Measurements from ENCODE around the gene UMODL1.

The UMODL1 gene

DNA sequence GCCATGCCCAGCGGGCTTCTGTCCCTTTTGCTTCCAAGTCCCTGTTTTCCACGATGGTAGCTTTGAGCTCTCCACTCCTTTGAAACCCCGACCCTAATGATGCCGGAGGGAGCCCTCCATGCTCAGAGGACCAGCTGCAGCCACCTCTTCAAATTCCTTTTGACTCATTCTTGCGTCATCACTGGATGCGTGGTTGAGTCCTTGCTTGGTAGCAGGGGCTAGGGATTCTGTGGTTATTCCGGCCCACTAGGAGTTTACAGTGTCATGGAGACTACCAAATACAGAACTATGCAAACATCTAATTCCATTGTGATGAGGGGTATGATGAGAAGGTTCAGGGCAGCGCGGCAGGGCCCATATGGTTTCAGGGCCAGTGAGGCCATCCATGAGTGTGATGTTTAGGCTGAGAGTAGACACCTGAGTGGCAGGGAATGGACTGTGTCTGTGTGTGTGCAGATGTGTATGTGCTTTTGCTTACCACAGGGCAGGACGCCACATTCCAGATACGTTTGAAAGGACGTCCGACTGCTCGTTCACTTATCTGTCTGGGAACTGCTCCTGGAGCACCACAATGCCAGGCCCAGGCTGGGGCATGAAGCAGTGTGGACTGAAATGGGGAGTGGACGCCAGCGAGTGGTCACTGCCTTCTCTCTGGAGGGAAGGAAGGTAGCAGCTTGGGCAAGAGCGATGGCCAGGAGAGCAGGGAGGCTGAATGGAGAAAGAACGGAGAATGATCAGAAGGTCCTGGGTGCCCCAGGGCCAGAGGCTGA lies 30.5 kb upstream of the UMODL1 start:
- no peak for FAIRE-seq

DNA sequence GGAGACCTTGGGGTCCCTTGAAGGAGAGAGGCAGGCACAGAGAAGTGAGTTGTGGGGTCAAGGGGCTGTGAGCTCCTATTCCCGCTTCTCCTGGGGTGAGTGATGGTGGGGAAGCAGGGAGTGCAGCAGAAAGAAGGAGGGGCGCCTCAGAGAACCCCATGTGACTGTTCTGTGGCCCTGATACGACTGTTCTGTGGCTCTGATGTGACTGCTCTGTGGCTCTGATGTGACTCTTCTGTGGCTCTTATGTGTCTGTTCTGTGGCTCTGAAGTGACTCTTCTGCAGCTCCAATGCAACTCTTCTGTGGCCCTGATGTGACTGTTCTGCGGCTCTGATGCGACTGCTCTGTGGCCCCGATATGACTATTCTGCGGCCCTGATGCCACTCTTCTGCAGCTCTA lies 29.9 kb upstream of the UMODL1 start:
- no peak for FAIRE-seq

DNA sequence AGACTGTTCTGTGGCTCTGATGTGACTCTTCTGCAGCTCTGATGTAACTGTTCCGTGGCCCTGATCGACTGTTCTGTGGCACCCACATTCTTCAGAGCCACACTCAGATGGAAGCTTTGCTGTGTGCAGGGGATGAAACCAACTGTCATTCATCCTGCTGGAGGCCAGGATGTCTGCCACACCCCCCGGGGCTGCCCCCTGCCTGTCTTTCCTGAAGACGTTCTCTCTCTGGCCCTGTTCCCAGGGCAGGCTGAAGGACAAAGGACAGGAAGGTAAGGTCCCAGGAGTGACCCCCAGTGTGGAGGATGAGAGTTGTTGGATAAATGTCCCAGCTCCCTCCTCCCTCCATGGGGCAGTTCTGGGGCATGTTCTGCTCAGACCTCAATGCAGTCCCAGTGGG lies 29.4 kb upstream of the UMODL1 start:
- FAIRE-seq = no peak

DNA sequence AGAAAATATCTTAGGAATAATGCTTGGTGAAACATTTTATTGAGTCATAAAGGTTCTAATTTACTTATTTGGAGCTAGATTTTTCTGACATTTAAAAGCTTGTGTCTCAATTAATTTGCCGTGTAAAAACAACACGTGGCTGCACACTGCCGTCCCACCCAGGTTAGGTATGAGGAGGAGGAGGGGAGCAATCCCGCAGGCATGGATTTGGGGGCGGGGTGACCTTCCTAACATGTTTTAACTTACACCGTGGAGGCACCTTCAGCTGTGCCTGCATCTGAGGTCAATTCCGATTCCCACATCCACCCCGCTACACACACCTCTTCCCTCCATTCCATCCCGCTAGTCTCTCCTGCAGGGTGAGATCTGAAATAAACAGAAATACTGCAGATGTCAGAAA lies 28.5 kb upstream of the UMODL1 start:
- no peak for FAIRE-seq

DNA sequence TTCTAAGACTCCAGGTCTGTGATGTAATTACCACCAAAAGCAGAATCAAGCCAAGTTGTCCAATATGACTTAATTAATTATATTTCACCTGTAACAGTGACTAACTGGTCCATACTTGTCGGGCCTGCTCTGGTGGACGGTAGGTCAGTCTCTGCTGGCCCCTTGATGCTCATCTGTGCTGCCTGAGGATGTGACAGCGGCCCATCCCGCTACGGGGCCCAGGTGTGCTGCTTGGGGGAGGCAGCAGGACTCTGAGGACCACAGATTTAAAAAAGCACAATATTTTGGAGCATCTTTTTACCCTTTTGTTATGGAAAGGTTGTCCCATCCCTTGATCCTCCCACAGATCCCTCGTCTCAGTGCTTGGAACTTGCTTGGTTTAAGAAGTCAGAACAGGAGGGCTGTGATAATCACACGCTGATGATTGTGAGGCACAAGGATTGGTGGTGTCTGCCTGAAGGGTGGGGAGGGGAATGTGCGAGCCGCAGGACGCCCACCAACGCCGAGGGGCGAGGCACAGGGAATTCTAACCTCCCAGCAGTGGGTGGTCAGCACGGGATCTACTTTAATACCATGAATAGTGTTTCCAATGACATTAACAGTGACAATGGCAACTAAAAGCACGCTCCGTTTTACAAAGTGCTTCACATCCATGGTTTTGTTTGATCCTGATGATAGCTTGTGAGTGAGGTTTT lies 27.8 kb upstream of the UMODL1 start:
- FAIRE-seq = no peak

DNA sequence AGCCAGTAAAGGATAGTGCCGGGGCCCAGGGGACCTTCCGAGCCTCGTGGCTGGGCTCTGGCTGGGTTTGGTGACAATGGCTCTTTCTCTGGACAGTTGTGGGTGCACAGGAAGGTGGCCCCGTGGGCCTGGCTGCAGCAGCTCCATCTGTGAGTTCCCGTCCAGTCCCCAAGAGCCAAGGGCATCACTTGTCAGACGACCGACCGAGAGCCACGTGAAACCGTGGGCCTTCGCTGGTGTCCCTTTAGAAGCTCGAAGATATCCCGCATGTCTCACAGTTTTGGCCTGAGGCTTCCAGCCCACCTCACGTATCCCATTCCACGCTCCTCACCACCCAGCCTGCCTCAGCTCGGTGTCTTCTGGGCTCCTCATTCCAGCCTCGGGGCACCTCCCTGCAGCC lies 27.2 kb upstream of the UMODL1 start:
- no peak for FAIRE-seq

DNA sequence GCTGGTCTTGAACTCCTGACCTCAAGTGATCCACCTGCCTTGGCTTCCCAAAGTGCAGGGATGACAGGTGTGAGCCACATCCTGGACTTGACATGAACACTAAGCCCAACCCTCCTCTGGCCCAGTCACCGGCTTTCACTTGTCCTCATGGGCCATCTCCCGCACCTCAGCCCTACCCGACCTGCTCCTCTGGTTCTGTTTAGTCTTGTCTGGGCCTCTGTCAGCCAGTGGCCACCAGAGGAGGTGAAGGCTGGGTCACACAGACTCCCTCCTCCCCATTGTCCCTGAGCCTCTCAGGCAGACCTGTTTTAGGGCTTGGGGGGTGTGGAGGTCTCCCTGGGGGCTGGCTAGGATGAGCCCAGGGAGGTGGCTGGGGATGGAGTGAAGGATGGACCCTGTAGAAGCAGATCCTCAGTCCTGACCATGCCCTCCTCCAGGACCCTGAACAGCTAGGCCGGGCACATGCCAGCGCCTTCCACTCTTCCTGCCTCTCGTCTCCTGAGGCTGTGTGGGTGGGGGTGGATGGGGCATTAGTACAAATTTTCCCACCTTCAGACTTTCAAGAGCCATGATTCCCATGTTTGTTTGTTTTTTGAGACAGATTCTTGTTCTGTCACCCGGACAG lies 26.1 kb upstream of the UMODL1 start:
- FAIRE-seq = no peak

DNA sequence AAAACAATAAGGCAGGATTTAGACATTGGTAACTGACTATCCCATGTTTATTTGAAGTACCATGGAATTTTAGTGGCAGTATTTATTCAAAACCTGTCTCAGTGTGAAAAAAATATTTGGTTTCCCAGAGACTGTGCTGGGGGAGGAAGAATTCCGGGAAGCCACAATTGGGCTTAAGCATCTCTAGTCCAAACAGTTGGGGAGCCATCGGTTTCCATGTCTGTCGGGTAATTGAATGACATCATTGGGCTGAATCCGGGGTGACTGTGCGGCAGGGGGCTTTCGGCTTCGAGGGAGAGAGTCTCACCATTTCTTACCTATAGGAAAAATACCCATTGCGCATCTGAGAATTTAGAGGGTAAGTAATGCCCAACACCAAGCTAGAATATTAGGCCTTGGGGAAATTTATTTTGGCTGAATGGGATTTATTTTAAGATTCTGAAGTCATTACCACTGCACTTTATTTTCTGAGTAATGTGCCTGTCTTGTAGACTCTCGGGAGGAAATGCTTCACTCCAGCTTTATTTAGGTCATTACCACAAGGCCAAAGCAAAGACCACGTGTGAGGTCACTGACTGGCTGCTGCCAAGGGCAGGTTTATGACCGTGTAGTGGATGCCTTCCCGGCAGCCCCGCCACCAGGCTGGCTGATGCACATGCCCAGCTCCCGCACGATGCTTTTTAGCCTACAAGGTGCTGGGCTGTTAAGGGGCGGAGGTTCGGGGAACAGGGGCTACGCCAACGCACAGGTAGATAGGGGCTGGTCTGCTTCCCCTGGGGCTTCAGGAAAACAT lies 23.1 kb upstream of the UMODL1 start:
- no peak for FAIRE-seq

DNA sequence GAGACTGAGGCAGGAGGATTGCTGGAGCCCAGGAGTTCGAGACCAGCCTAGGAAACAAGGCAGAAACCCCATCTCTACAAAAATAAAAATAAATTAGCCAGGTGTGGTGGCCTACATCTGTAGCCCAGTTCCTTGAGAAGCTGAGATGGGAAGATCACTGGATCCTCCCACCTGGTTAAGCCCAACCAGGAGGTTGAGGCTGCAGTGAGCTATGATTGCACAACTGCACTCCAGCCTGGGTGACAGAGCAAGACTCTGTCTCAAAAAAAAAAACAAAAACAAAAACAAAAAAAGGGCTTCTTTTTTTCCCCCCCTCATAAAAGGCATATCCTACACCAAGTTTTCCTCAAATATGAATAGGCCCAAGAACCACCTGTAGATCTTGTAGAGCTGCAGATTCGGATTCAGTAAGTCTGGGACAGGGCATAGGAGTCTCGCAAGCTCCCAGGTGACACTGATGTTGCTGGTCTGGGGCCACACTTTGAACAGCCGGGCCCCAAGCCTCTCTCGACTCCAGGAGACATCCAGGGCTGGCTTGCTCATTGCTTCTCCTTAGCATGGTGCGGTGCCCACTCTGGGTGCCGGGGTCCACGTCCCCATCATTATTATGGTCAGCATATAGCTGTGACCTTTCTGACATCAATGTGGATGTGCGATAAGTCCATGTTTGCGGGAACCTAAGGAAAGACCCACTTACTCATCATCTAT lies 22.1 kb upstream of the UMODL1 start:
- FAIRE-seq = no peak

DNA sequence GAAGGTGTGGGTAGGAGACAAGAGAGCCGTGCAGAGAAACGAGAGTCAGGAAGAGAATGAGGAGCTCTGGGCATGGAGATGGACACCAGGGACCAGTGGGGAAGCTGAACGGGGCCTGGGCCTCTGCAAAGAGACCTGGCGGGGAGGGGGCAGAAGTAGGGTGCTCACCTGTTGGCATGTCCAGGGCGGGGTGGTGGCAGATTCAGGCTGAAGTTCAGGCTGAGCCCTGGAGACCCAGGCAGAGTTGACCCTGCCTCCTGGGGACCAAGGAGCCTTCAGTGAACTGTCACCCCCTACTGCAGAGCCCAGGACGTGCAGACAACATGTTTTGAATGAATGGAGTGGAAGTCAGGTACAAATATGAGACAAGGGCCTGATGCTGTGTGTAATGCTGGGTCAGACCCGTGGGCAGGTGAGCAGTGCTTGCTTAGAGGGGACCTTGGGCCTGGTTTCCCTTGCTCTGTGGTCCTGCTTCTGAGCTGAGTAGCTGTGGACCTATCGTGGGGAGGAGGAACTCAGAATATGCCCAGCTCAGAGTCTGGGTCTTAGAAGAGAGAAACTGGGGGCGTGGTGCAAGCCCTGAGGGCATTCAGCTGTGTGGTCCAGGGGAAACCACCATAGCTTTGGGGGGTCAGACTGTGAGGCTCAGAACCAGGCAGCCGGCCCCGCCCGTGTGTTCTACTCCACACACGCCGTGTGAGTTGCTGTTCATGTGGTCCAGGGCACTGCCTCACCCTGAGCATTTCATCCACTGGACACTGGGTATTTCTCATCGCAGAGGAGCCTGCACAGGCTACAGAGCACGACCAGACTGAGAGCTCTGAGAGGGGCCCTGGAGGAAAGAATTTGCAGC lies 21.3 kb upstream of the UMODL1 start:
- no peak for FAIRE-seq

DNA sequence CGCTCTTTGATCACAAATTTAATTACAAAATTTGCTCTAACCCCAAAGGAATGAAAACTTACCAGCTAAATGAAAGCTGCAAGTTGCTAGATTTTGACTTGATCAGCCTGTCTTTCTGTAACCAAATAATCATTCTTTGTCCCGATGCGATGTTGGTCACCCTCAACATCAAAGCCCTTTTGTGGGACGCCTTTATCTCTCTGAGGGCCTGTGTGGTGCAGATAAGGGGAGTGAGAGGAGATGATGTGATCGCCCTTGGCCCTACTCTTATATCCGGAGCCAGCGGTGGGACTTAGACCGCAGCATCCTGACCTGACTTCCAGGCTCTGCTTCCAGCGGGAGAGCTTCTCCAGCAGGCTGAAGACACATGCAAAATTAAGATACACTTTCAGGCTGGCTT lies 19.3 kb upstream of the UMODL1 start:
- no peak for FAIRE-seq

DNA sequence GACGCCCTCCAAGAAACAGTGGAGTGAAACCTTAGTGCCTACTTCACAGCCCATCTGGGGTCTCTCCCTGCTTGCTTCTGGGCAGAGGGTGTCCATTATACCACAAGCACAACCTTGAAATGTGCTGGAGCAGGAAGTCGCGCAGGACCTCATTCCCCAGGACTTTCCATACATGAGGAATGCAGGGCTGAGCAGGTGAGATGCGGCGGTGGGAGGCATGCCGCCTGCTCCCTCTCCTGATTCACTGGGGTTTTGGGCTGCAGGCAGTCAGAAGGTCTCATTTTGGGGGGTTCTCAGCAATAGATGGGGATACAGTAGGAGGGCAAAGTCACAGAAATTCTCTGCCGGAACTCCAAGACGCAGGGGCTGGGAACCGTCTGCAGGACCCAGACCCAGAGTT lies 15.7 kb upstream of the UMODL1 start:
- no peak for FAIRE-seq

DNA sequence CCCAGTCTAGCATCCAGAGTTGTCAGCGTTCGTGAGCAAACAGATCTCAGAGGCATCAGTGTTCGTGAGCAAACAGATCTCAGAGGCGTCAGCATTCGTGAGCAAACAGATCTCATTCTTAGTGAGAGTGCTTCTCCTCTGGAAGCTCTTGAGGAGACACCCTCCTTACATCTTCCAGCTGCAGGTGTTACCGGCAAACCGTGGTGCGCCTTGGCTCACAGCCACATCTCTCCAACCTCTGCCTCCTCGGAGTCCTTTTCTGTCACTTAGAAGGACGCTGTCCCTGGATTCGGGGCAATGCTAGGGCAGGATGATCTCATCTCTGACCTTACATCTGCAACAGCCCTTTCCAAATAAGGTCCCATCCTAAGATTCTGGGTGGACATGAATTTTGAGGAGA lies 14.6 kb upstream of the UMODL1 start:
- no peak for FAIRE-seq

DNA sequence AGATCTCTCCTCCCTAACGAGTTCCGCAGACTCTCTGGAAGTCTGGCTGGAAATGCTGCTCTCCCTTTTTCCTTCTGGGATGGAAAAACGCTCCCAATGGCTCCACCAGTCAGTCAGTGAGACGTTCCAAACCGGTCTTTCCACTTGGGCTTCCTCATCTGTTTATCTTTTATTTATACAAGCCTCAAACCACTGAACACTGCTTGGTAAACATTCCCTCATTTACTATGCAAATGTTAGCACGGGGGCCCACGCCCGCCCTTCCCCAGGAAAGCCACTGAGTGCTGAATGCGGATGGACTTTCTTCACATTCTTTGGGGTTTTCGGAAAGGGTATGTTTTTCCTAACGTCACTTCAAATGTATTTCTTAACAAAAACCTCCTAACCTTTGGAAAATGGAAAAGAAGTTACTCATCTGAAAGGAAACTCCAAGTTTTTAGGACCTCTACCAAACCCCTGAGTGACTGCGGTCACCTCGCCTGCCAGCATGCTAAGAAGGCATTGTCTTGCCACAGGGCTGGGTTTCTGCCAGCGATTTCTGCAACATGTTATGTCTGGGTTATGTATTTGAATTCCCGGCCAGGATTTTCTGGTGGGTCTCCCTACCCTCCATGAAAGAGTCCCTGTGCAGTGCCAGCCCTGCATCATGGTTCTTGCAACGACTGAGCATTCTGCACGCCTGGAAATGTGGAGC lies 14.0 kb upstream of the UMODL1 start:
- FAIRE-seq = no peak

DNA sequence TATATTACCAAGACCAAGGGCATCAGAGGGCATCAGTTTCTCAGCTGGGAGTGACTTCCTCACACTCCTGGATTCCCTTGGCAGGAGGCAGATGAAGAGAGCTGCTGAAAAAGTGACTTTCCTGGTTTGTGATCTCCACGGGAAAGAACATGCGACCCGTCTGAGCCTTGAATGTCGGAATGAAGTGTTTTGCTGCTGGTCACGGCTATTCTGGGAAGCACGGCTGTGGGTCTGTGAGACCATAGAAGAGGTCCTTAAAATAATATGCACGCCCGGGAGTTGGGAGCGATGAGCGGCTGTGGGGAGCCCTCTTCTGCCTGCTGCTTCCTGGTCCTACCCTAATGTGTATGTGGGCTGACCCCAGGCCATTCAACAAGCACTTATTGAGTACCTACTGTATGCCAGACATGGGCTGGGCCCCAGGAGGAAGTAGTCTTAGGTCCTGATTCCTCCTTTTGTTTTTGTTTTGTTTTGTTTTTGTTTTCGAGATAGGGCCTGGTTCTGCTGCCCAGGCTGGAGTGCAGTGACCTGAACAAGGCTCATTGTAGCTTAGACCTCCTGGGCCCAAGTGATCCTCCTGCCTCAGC lies 13.2 kb upstream of the UMODL1 start:
- FAIRE-seq = no peak

DNA sequence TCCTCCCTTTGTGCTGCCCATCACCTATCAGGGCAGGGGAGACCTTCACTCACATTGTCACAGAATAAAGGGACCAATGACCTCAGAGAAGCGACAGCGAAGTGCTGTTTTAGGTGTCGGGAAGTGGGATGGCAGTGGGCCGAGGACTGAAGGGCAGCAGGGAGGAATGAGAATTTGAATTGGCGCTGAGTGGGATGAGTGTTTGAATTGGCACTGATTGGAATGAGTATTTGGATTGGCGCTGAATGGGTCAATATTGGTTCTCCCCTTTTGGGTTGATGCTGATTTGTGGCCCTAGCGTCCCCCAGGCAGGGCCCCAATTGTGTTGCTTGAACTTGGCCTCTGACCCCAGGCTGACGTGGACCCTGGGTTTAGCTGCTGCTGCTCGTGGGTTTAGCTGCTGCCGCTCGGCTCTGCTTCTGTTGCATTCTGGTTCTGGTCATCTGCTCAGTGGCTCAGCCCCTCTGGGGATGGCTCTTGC lies 12.4 kb upstream of the UMODL1 start:
- no peak for FAIRE-seq

DNA sequence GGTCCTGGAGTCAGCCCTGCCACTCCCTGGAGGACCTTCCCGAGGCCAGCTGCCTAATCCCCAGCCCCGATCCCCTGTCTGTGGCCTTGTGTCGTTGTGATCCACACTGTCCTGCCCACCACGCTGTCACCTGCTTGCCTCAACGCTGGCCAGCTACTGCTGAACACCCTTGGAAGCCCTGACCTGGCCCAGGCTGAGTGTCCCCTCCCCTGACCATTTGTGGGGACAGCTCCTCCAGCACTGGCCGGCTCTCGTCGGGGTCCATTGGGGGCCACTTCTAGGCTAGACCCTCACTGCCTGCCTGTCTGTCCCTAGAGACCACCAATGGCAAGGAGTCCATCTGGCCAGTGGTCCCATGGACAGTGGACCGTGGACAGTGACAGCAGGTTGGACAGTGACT lies 12.0 kb upstream of the UMODL1 start:
- no peak for FAIRE-seq

DNA sequence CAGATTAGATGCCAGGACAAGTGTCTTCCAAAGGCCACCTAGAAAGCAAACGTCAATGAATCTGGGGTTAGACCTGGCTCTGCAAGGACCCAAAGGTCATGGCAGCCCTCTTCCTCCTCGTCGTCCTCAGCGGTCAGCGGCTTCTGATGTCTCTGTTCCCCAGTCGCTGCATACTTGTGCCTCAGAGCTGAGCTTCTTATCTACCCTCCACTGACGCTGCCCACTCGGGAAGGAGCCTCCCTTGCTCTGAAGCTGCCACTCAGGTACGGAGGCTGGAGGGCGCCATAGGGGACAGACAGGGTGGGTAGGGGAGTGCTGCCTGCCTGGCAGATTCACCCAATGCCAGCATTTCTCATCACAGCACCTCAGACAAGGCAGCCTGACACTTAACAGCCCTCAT lies 11.4 kb upstream of the UMODL1 start:
- FAIRE-seq = no peak

DNA sequence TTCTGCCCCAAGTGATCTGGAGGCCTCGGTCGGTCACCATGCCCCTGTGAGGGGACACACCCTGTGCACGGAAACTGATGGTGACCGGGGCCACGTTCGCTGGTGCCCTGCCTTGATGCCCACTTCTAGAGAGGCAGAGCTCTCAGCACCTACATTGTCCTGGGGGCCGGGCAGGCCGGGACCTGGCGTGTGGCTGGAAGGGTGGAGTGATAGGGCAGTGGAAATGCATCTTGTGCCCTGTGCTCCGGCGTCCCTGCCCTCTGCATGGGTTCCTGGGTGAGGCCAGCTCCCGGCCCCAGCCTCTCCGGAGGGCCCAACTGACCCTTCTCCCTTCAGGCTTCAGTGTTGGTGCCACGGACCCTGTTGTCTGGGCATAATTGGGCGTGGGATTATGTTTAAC lies 11.0 kb upstream of the UMODL1 start:
- no peak for FAIRE-seq

DNA sequence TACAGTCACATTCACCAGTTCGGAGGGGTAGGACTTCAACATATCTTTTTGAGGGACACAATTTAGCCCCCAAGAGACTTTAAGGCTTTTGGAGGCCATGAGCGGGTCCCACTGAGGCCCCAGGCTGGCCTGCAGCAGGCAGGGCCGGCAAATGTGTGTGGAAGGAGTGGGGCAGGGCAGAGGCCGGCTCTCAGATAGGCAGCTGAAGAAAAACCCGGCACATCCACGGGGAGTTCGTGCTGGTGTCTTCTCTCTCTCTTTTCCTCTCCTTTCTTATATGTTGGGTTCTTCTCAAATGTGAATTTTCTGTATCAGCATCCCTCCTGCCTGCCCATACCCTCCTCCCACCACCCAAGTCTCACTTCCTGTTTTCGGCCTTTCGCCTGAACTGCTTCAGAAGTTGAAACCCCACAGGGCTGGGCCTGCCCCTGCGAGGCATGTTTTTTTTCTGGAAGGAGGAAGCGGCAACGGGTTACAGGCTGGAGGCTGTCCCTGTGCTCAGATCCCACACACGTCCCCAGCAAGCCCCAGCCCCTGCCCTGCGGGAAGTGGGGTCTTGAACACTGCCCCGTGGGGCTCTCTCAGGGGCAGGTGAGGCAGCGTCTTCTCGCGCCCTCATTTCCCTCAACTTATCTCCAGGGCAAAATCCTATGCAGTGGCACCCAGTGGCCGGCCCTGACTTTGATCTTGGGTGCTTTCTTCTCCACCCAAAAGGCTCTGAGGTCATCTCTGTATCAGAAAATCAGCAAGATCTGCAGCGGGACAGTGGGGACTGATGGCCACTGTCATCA lies 9.7 kb upstream of the UMODL1 start:
- no peak for FAIRE-seq

Data from endometrium (tissue), 2 donors.